IMR-90 (cell line): Measurements from ENCODE around the gene NLGN2. TPM values are rescaled to one million over a fixed set of nuclear protein-coding genes. Genes with fewer than 3 reads are reported as not detected.

Experiments used
- ATAC-seq: fragments of 200-7000 bp; cut with Tn5 transposase; 2 replicates; pipeline ENCODE4 v1.9.1; 2020; ENCODE audit warnings: low read depth, mild to moderate bottlenecking, moderate library complexity
- BruUV-seq: library from RNA; stranded (reverse); fragments of 400-500 nt; replicated peaks from 2 replicates; lab custom pipeline; 2021; lab: Mats Ljungman, UMichigan
- CTCF ChIA-PET: fragments of 300-600 bp; formaldehyde crosslinking; extraction: SDS; loops from one replicate; lab custom pipeline; 2021; ENCODE audit warnings: antibody characterized with exemption; lab: Yijun Ruan, JAX
- POLR2A ChIA-PET: fragments of 300-600 bp; sonication (Branson Sonifier 250); formaldehyde crosslinking; loops from one replicate; lab custom pipeline; 2022; ENCODE audit warnings: antibody characterized with exemption; ENCODE audit not compliant: unreplicated experiment; lab: Charles Lee
- DNase-seq: peaks from one replicate; pipeline ENCODE4 v3.0.0; 2013
- H2AFZ ChIP-seq: replicated peaks from 2 replicates; pipeline ENCODE3; 2013; ENCODE audit warnings: low read length, mild to moderate bottlenecking; ENCODE audit not compliant: poor library complexity
- H2AK5ac ChIP-seq: 2 replicates; pipeline ENCODE4 v1.6.1; 2013; ENCODE audit warnings: low read depth, low read length, inconsistent platforms
- H2AK9ac ChIP-seq: replicated peaks from 2 replicates; pipeline ENCODE3; 2013; ENCODE audit warnings: mild to moderate bottlenecking, low read depth, low read length, moderate library complexity; ENCODE audit not compliant: poor library complexity
- H2BK120ac ChIP-seq: 2 replicates; pipeline ENCODE4 v1.6.1; 2013; ENCODE audit warnings: low read depth, low read length, inconsistent platforms
- H2BK15ac ChIP-seq: 3 replicates; pipeline ENCODE4 v1.6.1; 2013; ENCODE audit warnings: low read depth, low read length, inconsistent platforms
- H2BK20ac ChIP-seq: 2 replicates; pipeline ENCODE4 v1.6.1; 2013; ENCODE audit warnings: low read depth, mild to moderate bottlenecking, inconsistent platforms, low read length, moderate library complexity
- H2BK5ac ChIP-seq: 2 replicates; pipeline ENCODE4 v1.6.1; 2013; ENCODE audit warnings: mild to moderate bottlenecking, low read depth, low read length, inconsistent platforms; ENCODE audit not compliant: poor library complexity, severe bottlenecking
- H3K14ac ChIP-seq: replicated peaks from 2 replicates; pipeline ENCODE4 v1.6.1; 2013; ENCODE audit warnings: low read depth, low read length, inconsistent platforms
- H3K18ac ChIP-seq: 2 replicates; pipeline ENCODE4 v1.6.1; 2013; ENCODE audit warnings: low read depth, low read length, control low read depth
- H3K23ac ChIP-seq: 2 replicates; pipeline ENCODE4 v1.6.1; 2013; ENCODE audit warnings: low read depth, low read length, inconsistent platforms
- H3K27ac ChIP-seq: 2 replicates; pipeline ENCODE4 v1.5.1; 2013; ENCODE audit warnings: mild to moderate bottlenecking, control low read depth, low read length; ENCODE audit not compliant: insufficient read depth
- H3K27me3 ChIP-seq: 2 replicates; pipeline ENCODE4 v1.6.1; 2013; ENCODE audit warnings: low read length; ENCODE audit not compliant: control insufficient read depth, insufficient read depth
- H3K36me3 ChIP-seq: 2 replicates; pipeline ENCODE4 v1.6.1; 2013; ENCODE audit warnings: low read length, mixed read lengths; ENCODE audit not compliant: control insufficient read depth, insufficient read depth
- H3K4ac ChIP-seq: 2 replicates; pipeline ENCODE4 v1.6.1; 2013; ENCODE audit warnings: low read depth, low read length, inconsistent platforms
- H3K4me1 ChIP-seq: 2 replicates; pipeline ENCODE4 v1.6.1; 2013; ENCODE audit warnings: low read length, mixed read lengths; ENCODE audit not compliant: control insufficient read depth, insufficient read depth
- H3K4me2 ChIP-seq: 2 replicates; pipeline ENCODE4 v1.6.1; 2013; ENCODE audit warnings: low read depth, mild to moderate bottlenecking, control low read depth, low read length, moderate library complexity
- H3K4me3 ChIP-seq: 2 replicates; pipeline ENCODE4 v1.5.1; 2013; ENCODE audit warnings: low read depth, mild to moderate bottlenecking, control low read depth, low read length, moderate library complexity; ENCODE audit not compliant: insufficient read depth
- H3K56ac ChIP-seq: 2 replicates; pipeline ENCODE4 v1.6.1; 2013; ENCODE audit warnings: low read length, inconsistent platforms; ENCODE audit not compliant: insufficient read depth; ENCODE audit errors: extremely low read depth
- H3K79me1 ChIP-seq, 2 experiments: 2 replicates each; pipeline ENCODE4 v1.6.1; 2013; ENCODE audit warnings: low read length in 2 of 2, inconsistent platforms in 1 of 2, low read depth in 1 of 2
- H3K9ac ChIP-seq: 2 replicates; pipeline ENCODE4 v1.6.1; 2013; ENCODE audit warnings: low read depth, low read length, control low read depth
- H3K9me1 ChIP-seq: 2 replicates; pipeline ENCODE4 v1.6.1; 2013; ENCODE audit warnings: low read length, inconsistent platforms; ENCODE audit not compliant: insufficient read depth
- H3K9me3 ChIP-seq: 2 replicates; pipeline ENCODE4 v1.6.1; 2013; ENCODE audit warnings: low read length; ENCODE audit not compliant: control insufficient read depth, insufficient read depth
- H4K20me1 ChIP-seq: 2 replicates; pipeline ENCODE4 v1.6.1; 2013; ENCODE audit warnings: low read length, inconsistent platforms; ENCODE audit not compliant: insufficient read depth
- H4K5ac ChIP-seq: 2 replicates; pipeline ENCODE4 v1.6.1; 2013; ENCODE audit warnings: mild to moderate bottlenecking, low read depth, low read length, control low read depth
- H4K8ac ChIP-seq, 2 experiments: 2 replicates each; pipeline ENCODE4 v1.6.1; 2013; ENCODE audit warnings: low read depth in 2 of 2, low read length in 2 of 2, control low read depth in 1 of 2, inconsistent platforms in 1 of 2
- H4K91ac ChIP-seq: 2 replicates; pipeline ENCODE4 v1.6.1; 2013; ENCODE audit warnings: low read depth, low read length, inconsistent platforms; ENCODE audit not compliant: insufficient read depth
- BHLHE40 ChIP-seq: fragments of 150-350 bp; IDR thresholded peaks from 2 replicates; pipeline ENCODE4 v1.6.1; 2016; ENCODE audit warnings: mild to moderate bottlenecking, low read depth, low read length
- CEBPB ChIP-seq: IDR thresholded peaks from 2 replicates; pipeline ENCODE4 v1.6.1; 2012; ENCODE audit warnings: low read depth, low read length, improper control_type of control experiment
- CHD1 ChIP-seq: IDR thresholded peaks from 2 replicates; pipeline ENCODE4 v1.6.1; 2012; ENCODE audit warnings: low read depth, low read length, improper control_type of control experiment
- FOS ChIP-seq: fragments of 150-350 bp; IDR thresholded peaks from 2 replicates; pipeline ENCODE4 v1.6.1; 2016; ENCODE audit warnings: low read depth, low read length
- MAFK ChIP-seq: IDR thresholded peaks from 2 replicates; pipeline ENCODE4 v1.6.1; 2012; ENCODE audit warnings: low read depth, low read length, improper control_type of control experiment
- MAZ ChIP-seq: IDR thresholded peaks from 2 replicates; pipeline ENCODE4 v1.6.1; 2012; ENCODE audit warnings: low read depth, mild to moderate bottlenecking, low read length, improper control_type of control experiment, moderate library complexity, borderline replicate concordance
- MXI1 ChIP-seq: IDR thresholded peaks from 2 replicates; pipeline ENCODE4 v1.6.1; 2012; ENCODE audit warnings: low read depth, mild to moderate bottlenecking, low read length, moderate library complexity, borderline replicate concordance
- NFE2L2 ChIP-seq: fragments of 150-350 bp; IDR thresholded peaks from 2 replicates; pipeline ENCODE4 v1.6.1; 2016; ENCODE audit warnings: low read depth, mild to moderate bottlenecking, low read length
- POLR2A ChIP-seq: IDR thresholded peaks from 2 replicates; pipeline ENCODE4 v1.6.1; 2012; ENCODE audit warnings: mild to moderate bottlenecking, low read depth, low read length
- RAD21 ChIP-seq: IDR thresholded peaks from 2 replicates; pipeline ENCODE4 v1.6.1; 2012; ENCODE audit warnings: low read length, improper control_type of control experiment
- RCOR1 ChIP-seq: IDR thresholded peaks from 2 replicates; pipeline ENCODE4 v1.6.1; 2012; ENCODE audit warnings: mild to moderate bottlenecking, low read length, improper control_type of control experiment; ENCODE audit not compliant: insufficient replicate concordance
- RFX5 ChIP-seq: IDR thresholded peaks from 2 replicates; pipeline ENCODE4 v1.8.0; 2012; ENCODE audit warnings: low read depth, mild to moderate bottlenecking, low read length, moderate library complexity
- SMC3 ChIP-seq: fragments of 150-350 bp; IDR thresholded peaks from 2 replicates; pipeline ENCODE4 v1.6.1; 2016; ENCODE audit warnings: low read depth, mild to moderate bottlenecking, antibody characterized with exemption, low read length, moderate library complexity
- USF2 ChIP-seq: fragments of 150-350 bp; IDR thresholded peaks from 2 replicates; pipeline ENCODE4 v1.6.1; 2017; ENCODE audit warnings: mild to moderate bottlenecking, antibody characterized with exemption, low read length, low read depth
- WGBS, 2 experiments: methylation state at CpG; one replicate each; pipeline versions ENCODE4 v1.1.5 to v1.1.7; 2013; ENCODE audit warnings: missing lambda C conversion rate in 2 of 2; ENCODE audit not compliant: insufficient read length in 1 of 2; ENCODE audit errors: extremely low coverage in 2 of 2; 5-methylcytosine and 5-hydroxymethylcytosine counted together
- dilution Hi-C: fragments of 300-500 bp; cut with HindIII; formaldehyde crosslinking; loops from one replicate; pipeline ENCODE4 v1.14.3; 2018; ENCODE audit warnings: low sequenced_read_pairs; ENCODE audit not compliant: unreplicated experiment
- in situ Hi-C: fragments of 300-500 bp; cut with MboI; formaldehyde crosslinking; loops from 3 replicates; pipeline ENCODE4 v1.14.3; 2019; ENCODE audit warnings: low sequenced_read_pairs, inconsistent platforms, mixed read lengths
- intact Hi-C: fragments of 100-400 bp; cut with micrococcal nuclease; formaldehyde crosslinking; loops from 2 replicates; pipeline ENCODE4 v1.10.0; 2022
- polyA plus RNA-seq, 3 experiments: library from polyadenylated mRNA; depleted of rRNA; stranded (reverse); fragments of >200 nt; gene quantifications; 2 replicates each; pipeline ENCODE4 v1.2.3, GENCODE V29; 2012; ENCODE audit warnings: low replicate concordance in 1 of 3
- total RNA-seq: library from RNA; depleted of rRNA; stranded (reverse); fragments of >200 nt; gene quantifications from 2 replicates; pipeline ENCODE4 v1.2.3, GENCODE V29; 2012
- TF ChIP-seq, protein P1 (sequence below): fragments of 150-350 bp; IDR thresholded peaks from 2 replicates; pipeline ENCODE4 v1.6.1; 2016; ENCODE audit warnings: low read depth, mild to moderate bottlenecking, low read length, moderate library complexity, borderline replicate concordance
- TF ChIP-seq, protein P2 (sequence below): conservative IDR thresholded peaks from 2 replicates; pipeline ENCODE4 v1.5.1; 2012; ENCODE audit warnings: mild to moderate bottlenecking, low read depth, low read length, improper control_type of control experiment

The NLGN2 gene
- total and polyA plus RNA-seq, 2 of the 4 experiments (the other 2 are of a cell fraction), result 1.8 to 38.1 TPM

GRCh38 chr17:7428557-7428956 lies 20.9 kb downstream of the NLGN2 start, which contains the start of gene SPEM3:
Gene SPEM3, plus strand, starts transcription at chr17:7428857. Its CDS starts 46 bp downstream, at chr17:7428903.
- Histone ChIP-seq H3K9ac (no peak within 1 kb of the TSS), H3K79me1 (no peaks in the 10 kb centered on the region), H2AK5ac (no peak within 1 kb of the TSS), H3K27me3 (peaks cover 2% of the 10 kb centered on the region; the same call in 1 of the 2 replicates), H3K4me1 (no peaks in the 10 kb centered on the region), H2BK5ac (no peak within 1 kb of the TSS), H2BK15ac (no peak within 1 kb of the TSS), H2BK120ac (no peak within 1 kb of the TSS), H3K4ac (no peak within 1 kb of the TSS), H3K36me3 (no peaks in the 10 kb centered on the region), H3K9me3 (no peaks in the 10 kb centered on the region), H3K14ac (no peak within 1 kb of the TSS), H3K27ac (no peak within 1 kb of the TSS), H4K5ac (no peak within 1 kb of the TSS), H2BK20ac (no peak within 1 kb of the TSS), H2AFZ (peak within 1 kb of the TSS; percentile 32), H3K18ac (no peak within 1 kb of the TSS), H3K9me1 (0 out of 2 replicates have a peak, but pooled peaks cover 2% of the 10 kb centered on the region), H4K91ac (no peak within 1 kb of the TSS), H3K4me2 (no peak within 1 kb of the TSS), H4K20me1 (no peaks in the 10 kb centered on the region), H2AK9ac (peak within 1 kb of the TSS; percentile 5), H3K4me3 (no peak within 1 kb of the TSS), H3K23ac (no peak within 1 kb of the TSS), H3K56ac (no peak within 1 kb of the TSS), H4K8ac (no peak within 1 kb of the TSS)
- in situ Hi-C loops (no loop called here), intact Hi-C loops (no loop called here), dilution Hi-C loops (no loop called here)
- ChIA-PET POLR2A (no interaction called here), CTCF (no interaction called here)
- ATAC-seq (no peak), DNase-seq (no peak)
- TF ChIP-seq NFE2L2 (no peak), FOS (no peak), POLR2A (no peak), MXI1 (no peak), RAD21 (no peak), USF2 (no peak), MAFK (no peak), MAZ (no peak), CEBPB (no peak), CHD1 (no peak), BHLHE40 (no peak), RFX5 (no peak), RCOR1 (no peak), SMC3 (no peak)
- TF ChIP-seq, protein P1, sequence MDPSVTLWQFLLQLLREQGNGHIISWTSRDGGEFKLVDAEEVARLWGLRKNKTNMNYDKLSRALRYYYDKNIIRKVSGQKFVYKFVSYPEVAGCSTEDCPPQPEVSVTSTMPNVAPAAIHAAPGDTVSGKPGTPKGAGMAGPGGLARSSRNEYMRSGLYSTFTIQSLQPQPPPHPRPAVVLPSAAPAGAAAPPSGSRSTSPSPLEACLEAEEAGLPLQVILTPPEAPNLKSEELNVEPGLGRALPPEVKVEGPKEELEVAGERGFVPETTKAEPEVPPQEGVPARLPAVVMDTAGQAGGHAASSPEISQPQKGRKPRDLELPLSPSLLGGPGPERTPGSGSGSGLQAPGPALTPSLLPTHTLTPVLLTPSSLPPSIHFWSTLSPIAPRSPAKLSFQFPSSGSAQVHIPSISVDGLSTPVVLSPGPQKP, result no peak
- TF ChIP-seq, protein P2, sequence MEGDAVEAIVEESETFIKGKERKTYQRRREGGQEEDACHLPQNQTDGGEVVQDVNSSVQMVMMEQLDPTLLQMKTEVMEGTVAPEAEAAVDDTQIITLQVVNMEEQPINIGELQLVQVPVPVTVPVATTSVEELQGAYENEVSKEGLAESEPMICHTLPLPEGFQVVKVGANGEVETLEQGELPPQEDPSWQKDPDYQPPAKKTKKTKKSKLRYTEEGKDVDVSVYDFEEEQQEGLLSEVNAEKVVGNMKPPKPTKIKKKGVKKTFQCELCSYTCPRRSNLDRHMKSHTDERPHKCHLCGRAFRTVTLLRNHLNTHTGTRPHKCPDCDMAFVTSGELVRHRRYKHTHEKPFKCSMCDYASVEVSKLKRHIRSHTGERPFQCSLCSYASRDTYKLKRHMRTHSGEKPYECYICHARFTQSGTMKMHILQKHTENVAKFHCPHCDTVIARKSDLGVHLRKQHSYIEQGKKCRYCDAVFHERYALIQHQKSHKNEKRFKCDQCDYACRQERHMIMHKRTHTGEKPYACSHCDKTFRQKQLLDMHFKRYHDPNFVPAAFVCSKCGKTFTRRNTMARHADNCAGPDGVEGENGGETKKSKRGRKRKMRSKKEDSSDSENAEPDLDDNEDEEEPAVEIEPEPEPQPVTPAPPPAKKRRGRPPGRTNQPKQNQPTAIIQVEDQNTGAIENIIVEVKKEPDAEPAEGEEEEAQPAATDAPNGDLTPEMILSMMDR, result no peak
- BruUV-seq, result no TSS peak
- WGBS, 2 experiments, result 53% methylated on average over 2 of the region's 5 CpGs; no CpG with 5 or more reads in 1 of the 2 experiments
